Suprapubic skin (tissue), 4 donors: ENCODE results near the gene CLEC4F.

Experiments
- POLR2A ChIP-seq, 2 donors: fragments of 450-650 bp; IDR thresholded peaks; one replicate each; pipeline ENCODE4 v1.6.1; 2017; ENCODE audit warnings: antibody characterized with exemption in 2 of 2, mild to moderate bottlenecking in 2 of 2, moderate library complexity in 2 of 2
- POLR2AphosphoS5 ChIP-seq, 3 donors: sonication (generic); formaldehyde crosslinking; IDR thresholded peaks; one replicate each; pipeline ENCODE4 v1.6.1; 2017; ENCODE audit warnings: antibody characterized with exemption in 3 of 3
- TF ChIP-seq, protein P1 (sequence below), 2 donors: fragments of 200-600 bp in 1 of 2; fragments of 450-650 bp in 1 of 2; sonication (generic) in 1 of 2; IDR thresholded peaks; one replicate each; pipeline ENCODE4 v1.5.1; 2016 to 2019; ENCODE audit warnings: antibody characterized with exemption in 2 of 2, mild to moderate bottlenecking in 1 of 2, moderate library complexity in 1 of 2

DNA sequence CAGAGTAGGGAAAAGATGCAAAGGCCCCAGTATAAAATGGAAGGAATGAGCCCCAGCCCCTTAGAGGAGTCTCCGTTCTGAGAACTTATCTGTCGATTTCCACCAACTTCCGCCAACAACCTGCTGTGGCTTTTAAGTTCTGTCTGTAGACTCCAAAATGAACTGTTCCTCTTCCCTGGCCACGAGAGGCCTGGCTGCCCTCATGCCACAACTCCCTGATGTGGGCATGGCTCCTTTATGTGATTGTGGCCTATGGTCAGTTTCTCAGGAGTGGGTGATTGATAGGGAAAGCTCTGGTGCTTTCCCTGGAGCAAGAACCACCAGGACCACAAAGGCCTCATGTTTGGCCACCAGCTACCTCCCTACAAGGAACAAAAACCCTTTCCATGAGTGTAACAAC is 34.0 kb upstream of the CLEC4F start:
- TF ChIP-seq, protein P1, sequence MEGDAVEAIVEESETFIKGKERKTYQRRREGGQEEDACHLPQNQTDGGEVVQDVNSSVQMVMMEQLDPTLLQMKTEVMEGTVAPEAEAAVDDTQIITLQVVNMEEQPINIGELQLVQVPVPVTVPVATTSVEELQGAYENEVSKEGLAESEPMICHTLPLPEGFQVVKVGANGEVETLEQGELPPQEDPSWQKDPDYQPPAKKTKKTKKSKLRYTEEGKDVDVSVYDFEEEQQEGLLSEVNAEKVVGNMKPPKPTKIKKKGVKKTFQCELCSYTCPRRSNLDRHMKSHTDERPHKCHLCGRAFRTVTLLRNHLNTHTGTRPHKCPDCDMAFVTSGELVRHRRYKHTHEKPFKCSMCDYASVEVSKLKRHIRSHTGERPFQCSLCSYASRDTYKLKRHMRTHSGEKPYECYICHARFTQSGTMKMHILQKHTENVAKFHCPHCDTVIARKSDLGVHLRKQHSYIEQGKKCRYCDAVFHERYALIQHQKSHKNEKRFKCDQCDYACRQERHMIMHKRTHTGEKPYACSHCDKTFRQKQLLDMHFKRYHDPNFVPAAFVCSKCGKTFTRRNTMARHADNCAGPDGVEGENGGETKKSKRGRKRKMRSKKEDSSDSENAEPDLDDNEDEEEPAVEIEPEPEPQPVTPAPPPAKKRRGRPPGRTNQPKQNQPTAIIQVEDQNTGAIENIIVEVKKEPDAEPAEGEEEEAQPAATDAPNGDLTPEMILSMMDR (IDR thresholded peaks at IDR 0.05) = no peak
- TF ChIP-seq POLR2AphosphoS5 (IDR thresholded peaks at IDR 0.05) = no peak
- TF ChIP-seq POLR2A (IDR thresholded peaks at IDR 0.05) = no peak
